Activated CD4-positive, alpha-beta T cell treated with anti-CD3 and anti-CD28 coated beads, Interleukin-2, amount 50 U/mL, for 24 hours (primary cell): Measurements from ENCODE around the gene LIPE.

Source experiments
- DNase-seq, 2 donors: peaks; one replicate each; pipeline ENCODE4 v3.0.0-alpha.2; 2020; ENCODE audit warnings: low read depth in 1 of 2, low spot score in 1 of 2

Gene LIPE

DNA sequence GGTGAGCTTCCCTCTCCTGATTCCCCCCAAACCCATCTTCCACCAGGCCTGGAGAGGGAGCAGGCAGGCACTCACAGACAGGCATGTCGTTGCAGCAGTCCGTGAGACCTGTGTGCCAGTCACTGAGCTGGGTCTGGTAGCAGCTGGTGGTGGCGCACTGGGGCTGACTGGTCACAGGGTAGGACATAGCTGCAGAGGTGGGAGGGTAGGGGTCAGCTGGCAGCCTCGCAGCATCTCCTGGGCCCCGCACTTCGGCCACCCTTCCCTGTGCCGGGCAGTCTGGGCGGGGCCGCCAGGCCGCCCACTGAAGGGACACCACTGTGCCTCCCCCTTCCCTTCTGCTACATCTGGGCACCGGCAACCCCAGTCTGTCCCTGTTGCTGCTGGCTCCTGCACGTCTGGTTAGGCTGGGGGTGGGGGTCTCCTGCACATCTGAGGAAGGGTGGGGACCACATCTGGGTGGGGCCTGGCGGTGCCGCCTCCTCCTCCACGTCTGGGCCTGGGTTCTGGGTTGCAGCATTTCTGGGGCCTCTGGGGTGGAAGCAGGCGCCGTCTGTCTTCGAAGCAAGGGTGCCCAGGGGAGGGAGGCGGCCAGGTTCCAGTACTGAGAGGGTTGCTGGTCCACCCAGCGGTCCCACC is 38.2 kb downstream of the LIPE start:
- DNase-seq, result no peak

DNA sequence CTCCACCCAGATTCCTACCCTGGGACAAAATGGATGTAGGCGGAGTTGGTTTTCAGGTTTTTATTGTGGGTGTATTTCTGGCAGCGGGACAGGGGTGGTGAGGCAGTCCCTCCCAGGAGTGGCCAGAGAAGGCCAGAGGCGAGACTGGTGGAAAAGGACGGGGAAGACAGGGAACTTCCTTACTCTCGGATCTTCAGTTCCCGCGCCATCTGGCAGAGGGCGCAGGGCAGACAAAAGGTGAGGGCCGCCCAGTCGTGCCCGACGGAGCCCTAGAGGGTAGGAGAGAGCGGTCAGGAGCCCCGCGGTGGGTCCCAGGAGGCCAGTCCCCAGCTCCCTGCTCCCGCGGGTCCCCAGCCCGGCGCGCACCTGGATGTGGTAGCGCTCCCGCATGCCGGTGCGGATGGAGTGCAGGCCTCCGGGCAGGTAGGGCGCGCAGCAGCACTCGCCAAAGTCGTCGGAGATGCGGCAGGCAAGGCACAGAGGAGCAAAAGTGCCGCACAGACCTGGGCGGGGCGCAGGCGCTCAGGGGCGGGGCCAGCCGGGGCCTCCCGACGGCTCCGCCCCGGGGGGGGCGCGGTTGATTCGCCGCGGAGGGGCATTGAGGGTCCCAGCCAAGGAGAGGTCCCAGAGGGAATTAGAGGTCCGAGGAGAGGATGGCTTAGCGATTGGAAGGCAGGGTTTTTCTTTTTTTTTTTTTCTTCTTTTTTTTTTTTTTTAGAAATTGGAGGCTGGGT is 40.0 kb downstream of the LIPE start:
- peak; percentile 33 to 57 for DNase-seq

DNA sequence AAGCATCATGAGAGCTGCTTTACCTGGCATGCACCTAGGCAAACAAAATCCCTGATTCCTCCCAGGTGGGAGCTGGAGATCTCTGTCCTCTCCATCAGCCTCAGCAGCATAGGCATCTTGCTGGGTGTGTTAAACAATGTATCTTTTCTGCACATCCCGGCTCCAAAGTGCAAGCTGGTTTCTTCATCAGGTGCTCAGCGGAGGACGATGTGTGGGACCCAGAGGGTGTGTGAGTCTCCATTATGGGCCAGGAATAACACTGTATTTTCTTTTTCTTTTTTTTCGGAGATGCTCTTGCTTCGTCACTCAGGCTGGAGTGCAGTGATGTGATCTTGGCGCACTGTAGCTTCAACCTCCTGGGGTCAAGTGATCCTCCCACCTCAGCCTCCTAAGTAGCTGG is 47.0 kb downstream of the LIPE start:
- no peak for DNase-seq

DNA sequence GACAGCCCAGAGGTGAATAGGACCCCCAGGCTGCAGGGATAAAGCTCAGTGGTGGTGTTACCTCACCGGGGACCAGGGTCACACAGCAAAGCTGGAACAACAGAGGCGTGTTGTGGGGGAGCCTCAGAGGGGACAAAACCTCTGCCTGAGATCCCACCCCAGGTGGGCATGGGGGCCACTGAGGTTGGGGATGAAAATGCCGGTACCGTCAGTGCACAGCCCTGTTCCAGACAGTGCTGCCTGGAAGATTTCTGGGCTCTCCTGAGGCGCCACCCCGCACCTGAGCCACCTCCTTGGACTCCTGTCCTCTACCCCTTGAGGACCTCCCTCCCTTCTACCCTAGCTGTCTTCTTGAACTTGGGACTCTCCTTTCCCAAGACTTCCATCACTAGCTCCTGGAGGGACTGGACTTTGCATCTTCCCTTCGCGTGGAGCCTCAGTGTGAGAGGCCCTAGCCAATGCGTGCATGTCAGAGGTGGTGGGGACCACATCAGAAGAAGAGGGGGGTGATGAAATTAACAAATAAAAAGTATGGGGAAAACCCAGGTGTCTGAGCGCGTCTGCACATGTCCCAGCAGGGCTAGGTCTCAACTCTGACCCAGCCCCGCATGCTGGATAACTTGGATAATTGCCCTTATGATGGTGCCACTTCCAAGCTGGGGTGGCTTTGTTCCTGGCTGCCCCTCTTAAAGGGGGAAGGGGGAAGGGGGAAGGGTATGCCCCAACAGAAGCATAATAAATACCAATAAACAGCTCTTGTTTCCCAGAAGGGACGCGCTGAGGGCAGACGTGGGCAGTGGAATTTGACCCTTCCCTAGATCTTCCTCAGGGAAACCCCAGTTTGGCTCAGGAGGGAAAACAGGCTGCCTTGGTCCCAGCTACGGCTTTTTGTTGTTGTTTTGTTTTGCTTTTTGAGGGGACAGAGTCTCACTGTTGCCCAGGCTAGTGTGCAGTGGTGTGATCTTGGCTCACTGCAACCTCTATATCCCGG is 48.7 kb downstream of the LIPE start:
- DNase-seq, result no peak

DNA sequence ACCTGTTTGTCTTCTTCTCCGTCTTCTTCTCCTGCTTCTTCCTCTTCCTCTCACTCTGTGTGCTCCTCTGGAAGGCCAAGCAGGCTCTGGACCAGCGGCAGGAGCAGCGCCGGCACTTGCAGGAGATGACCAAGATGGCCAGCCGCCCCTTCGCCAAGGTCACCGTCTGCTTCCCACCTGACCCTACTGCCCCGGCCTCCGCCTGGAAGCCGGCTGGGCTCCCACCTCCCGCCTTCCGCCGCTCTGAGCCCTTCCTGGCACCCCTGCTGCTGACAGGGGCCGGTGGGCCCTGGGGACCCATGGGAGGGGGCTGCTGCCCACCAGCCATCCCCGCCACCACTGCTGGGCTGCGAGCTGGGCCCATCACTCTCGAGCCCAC is 51.0 kb downstream of the LIPE start:
- DNase-seq, result no peak

- no peak for DNase-seq
Measured at GRCh38 chr19:42375415-42376176, 51.6 kb downstream of the LIPE start.

- DNase-seq, result no peak
Measured at GRCh38 chr19:42374826-42375376, 52.3 kb downstream of the LIPE start.

GRCh38 chr19:42370626-42371175 is 56.5 kb downstream of the LIPE start:
- DNase-seq, result no peak

- DNase-seq, result no peak
Measured at GRCh38 chr19:42370068-42370520, 57.1 kb downstream of the LIPE start.

- DNase-seq, result no peak
Measured at GRCh38 chr19:42369433-42370067, 57.6 kb downstream of the LIPE start.

GRCh38 chr19:42368765-42369164 is 58.4 kb downstream of the LIPE start:
- DNase-seq, result no peak

- no peak for DNase-seq
Measured at GRCh38 chr19:42368360-42368759, 58.8 kb downstream of the LIPE start.

DNA sequence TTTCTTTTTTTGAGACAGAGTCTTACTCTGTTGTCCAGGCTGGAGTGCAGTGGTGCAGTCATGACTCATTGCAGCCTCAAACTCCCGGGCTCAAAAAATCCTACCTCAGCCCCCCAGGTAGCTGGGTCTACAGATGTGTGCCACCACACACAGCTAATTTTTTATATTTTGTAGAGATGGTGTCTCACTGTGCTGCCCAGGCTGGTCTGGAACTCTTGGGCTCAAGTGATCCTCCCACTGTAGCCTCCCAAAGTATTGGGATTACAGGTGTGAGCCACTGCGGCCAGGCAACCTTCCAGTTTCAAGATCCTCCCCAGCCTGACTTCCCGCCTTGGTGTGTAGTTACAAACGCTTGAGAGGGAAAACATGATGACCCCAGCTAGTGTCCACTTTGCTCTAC is 59.3 kb downstream of the LIPE start:
- DNase-seq, result no peak

DNA sequence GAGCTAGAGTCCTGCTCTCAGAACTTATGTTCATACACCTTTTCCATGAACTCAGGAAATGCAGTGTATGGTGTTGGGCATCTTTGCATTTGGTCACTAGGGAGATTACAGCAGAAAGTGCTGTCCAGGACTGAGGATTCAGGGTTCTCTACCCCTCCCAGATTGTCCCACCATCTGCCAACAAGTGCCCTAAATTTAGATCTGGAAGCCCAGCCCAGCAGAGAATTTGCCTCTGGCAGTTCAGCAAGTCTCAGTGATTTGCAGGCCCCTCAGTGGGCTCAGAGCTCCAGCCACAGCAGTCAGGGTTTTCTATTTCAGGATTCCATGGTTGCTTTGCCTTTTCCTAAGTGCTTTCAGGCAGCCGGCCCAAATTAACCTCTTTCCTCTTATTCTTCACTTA is 60.5 kb downstream of the LIPE start:
- DNase-seq, result no peak

GRCh38 chr19:42363614-42364346 is 63.4 kb downstream of the LIPE start:
- no peak for DNase-seq

GRCh38 chr19:42362891-42363440 is 64.2 kb downstream of the LIPE start:
- DNase-seq, result no peak

DNA sequence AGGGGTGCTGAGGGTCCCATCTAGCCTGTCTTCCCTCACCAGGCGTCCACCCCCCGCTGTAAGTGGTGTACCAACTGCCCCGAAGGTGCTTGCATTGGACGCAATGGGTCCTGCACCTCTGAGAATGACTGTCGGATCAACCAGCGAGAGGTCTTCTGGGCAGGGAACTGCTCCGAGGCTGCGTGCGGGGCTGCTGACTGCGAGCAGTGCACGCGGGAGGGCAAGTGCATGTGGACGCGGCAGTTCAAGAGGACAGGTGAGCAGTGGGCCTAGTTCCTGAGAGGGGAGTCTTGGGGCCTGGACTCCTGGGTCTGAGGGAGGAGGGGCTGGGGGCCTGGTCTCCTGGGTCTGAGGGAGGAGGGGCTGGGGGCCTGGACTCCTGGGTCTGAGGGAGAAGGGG is 64.8 kb downstream of the LIPE start:
- no peak for DNase-seq

- DNase-seq, result no peak
Measured at GRCh38 chr19:42361545-42361910, 65.7 kb downstream of the LIPE start.
